GM18870 (cell line): ENCODE measurements around the gene ANKS1B.
"Not testable (repeated sequence)": the region's sequence is repeated elsewhere in the genome, so short reads cannot be mapped to it uniquely, and the experiment has no call there.

Source experiments
- ATAC-seq: cut with Tn5 transposase; IDR thresholded peaks from one replicate; pipeline ENCODE4 v1.9.1; 2021; ENCODE audit warnings: moderate library complexity; ENCODE audit not compliant: unreplicated experiment

Gene ANKS1B

GRCh38 chr12:99984271-99985128 lies at the start of gene ANKS1B:
TSS of gene ANKS1B (minus strand) at chr12:99984936. CDS start at chr12:99984237, 699 bp downstream.
- ATAC-seq: no peak

DNA sequence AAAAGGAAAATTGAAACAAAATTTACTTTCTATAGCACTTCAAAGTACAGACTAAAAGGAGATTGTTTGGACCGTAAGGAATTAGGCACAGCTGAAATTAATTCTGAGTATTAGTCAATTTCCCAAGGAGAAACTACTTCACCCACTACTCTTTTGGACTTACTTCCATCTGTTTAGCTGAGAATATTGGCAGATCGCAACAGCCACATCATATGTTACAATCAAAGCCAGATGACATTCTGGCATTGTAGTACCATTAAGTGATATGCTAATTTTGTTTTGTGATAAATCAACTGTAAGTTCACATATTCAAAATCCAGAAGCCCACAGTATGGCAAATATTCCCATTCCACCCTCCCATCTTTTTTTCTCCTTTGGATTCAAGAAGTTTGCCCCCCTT lies 47.1 kb upstream of the ANKS1B start:
- ATAC-seq: no peak

DNA sequence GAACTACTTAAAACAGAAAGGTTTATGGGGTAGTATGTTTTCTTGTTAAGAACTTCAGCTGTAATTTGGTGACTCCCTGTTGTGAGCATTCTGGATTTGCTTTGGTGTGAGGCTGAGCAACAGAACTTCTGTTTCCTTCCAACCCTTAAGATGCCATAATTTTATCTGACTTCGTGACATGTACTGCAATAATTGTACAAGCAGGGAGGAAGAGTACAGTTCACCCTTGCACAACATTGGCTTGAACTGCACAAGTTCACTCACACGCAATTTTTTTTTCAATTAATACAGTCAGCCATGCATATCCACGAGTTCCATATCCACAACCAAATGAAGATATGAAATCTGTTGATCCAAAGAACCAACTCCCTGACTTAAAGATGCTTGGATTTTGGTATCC lies 42.9 kb upstream of the ANKS1B start:
- ATAC-seq: no peak

DNA sequence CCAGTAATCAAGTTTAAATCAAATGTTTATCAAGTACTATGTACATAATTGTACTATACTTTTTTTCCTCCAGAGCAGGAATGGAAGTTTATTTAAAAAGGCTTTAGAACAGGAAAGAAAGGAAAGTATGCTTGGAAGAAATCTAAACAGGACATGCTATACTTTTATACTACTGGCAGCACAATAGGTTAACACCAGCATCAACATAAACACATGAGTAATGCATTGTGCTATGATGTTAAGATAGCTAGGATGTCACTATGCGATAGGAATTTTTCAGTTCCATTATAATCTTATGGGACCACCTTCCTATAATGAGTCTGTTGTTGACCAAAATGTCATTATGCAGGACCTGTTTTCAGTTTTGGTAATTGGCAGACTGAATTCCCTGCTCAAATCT lies 41.5 kb upstream of the ANKS1B start:
- ATAC-seq: no peak

DNA sequence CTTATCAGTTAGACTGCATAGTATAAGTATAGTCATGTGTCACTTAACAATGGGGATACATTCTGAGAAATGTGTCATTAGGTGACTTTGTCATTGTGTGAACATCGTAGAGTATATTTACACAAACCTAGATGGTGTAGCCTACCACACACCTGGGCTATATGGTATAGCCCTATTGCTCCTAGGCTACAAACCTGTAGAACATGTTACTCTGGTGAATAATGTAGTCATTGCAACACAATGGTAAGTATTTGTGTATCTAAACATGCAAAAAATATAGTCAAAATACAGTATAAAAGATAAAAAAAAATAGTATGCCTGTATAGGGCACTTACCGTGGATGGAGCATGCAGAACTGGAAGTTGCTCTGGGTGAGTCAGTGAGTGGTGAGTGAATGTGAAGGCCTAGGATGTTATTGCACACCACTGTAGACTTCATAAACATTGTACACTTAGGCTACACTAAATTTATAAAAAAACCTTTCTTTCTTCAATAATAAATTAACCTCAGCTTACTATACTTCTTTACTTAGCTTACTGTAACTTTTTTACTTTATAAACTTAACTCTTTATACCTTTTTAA lies 40.3 kb upstream of the ANKS1B start:
- ATAC-seq: no peak

- ATAC-seq: no peak
These were observed 35.6 kb upstream of the ANKS1B start for GRCh38 chr12:100020370-100020769.

- ATAC-seq: no peak
These were observed 32.3 kb upstream of the ANKS1B start for GRCh38 chr12:100017056-100017455.

DNA sequence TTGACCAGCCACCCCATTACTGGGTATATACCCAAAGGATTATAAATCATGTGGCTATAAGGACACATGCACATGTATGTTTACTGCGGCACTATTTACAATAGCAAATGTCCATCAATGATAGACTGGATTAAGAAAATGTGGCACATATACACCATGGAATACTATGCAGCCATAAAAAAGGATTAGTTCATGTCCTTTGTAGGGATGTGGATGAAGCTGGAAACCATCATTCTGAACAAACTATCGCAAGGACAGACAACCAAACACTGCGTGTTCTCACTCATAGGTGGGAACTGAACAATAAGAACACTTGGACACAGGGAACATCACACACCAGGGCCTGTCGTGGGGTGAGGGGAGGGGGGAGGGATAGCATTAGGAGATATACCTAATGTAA lies 31.6 kb upstream of the ANKS1B start:
- not testable (repeated sequence) for ATAC-seq

DNA sequence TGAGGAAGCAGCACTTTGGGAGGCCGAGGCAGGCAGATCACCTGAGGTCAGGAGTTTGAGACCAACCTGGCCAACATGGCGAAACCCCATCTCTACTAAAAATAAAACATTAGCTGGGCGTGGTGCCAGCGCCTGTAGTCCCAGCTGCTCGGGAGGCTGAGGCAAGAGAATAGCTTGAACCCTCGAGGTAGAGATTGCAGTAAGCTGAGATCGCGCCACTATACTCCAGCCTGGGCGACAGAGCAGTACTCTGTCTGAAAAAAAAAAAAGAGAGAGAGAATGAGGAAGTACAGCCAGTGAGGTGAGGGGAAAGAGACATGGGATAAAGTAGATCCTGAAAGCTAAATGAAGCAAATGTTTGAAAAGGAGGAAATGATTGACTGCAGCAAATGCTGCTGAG lies 21.1 kb upstream of the ANKS1B start:
- not testable (repeated sequence) for ATAC-seq

GRCh38 chr12:99997806-99998205 lies 13.1 kb upstream of the ANKS1B start:
- ATAC-seq: no peak

- ATAC-seq: no peak
These were observed 11.4 kb upstream of the ANKS1B start for GRCh38 chr12:99996095-99996494.

- ATAC-seq: no peak
These were observed 895 bp upstream of the ANKS1B start for GRCh38 chr12:99985631-99986030.

GRCh38 chr12:99985129-99985570 lies 414 bp upstream of the ANKS1B start:
- ATAC-seq: no peak

GRCh38 chr12:99983456-99984258 lies 1.1 kb downstream of the ANKS1B start:
- ATAC-seq: no peak

DNA sequence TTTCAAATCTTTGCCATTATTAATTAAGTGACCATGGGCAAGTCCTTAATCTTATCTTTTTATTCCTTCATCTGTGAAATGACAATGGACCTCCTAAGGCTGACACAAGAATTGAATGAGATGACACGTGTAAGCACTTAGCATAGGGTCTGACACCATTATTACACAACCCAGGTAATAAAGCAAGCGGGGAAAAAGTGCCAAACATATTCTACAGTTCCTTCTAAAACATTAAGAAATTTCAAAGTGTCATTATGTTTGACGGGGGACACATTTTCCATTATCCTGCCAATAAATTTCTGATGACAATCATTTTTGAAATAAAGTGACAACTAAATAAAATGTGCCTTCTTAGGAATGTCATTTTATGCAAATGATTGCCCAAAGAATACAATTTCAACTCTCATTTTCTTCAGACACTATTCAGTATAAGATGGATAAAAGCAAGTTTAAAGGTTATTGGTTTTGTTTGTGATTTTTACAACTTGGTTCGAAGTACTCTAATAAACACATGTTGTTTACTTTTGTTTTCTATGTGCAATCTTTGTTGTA lies 3.0 kb downstream of the ANKS1B start:
- no peak for ATAC-seq

GRCh38 chr12:99979471-99979870 lies 5.3 kb downstream of the ANKS1B start:
- no peak for ATAC-seq

GRCh38 chr12:99978152-99978551 lies 6.6 kb downstream of the ANKS1B start:
- no peak for ATAC-seq

GRCh38 chr12:99977550-99977949 lies 7.2 kb downstream of the ANKS1B start:
- ATAC-seq: no peak

DNA sequence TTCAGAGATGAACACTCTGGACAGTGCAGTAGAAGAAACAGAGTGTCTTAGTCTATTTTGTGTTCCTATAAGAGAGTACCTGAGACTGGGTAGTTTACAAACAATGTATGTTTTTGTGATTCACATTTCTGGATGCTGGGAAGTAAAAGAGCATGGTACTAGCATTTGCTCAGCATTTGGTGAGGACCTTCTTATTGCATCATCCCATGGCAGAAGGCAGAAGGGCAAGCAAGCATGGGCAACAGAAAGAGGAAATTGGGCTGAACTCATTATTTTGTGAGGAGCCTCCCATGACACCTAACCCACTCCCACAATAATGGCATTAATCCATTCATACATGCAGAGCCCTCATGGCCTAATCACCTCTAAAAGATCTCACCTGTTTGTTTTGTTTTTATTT lies 8.0 kb downstream of the ANKS1B start:
- ATAC-seq: no peak

DNA sequence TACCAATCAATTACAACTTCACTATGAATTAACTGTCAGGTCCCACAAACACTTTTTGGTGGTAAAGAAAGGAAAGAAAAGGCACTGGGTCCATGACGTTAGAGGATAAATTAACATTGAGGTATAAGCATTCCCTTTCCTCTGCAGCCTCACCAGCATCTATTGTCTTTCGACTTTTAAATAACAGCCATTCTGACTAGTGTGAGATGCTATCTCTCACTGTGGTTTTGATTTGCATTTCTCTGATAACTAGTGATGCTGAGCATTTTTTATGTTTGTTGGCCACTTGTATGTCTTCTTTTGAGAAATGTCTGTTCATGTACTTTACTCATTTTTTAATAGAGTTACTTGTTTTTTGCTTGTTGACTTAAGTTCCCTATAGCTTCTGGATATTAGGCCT lies 9.4 kb downstream of the ANKS1B start:
- no peak for ATAC-seq

DNA sequence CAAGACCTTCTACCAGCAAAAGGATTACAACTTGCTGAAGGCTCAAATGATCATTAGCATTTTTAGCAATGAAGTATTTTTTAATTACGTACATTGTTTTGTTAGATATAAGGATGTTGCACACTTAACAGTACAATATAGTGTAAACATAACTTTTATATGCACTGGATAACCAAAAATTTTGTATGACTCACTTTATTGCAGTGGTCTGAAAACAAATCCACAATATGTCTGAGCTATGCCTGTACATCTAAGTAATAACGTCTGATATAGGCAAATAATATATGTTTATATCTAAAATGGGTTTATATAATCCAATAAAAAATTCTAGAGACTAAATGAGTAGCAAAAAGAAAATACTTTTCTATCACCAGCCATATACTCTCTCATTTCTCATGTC lies 10.6 kb downstream of the ANKS1B start:
- no peak for ATAC-seq
